Amygdala (tissue), 56 donors: ENCODE data around the gene MINDY4.
"Not testable (repeated sequence)": the region's sequence is repeated elsewhere in the genome, so short reads cannot be mapped to it uniquely, and the experiment has no call there.

Experiments used
- DNase-seq, 56 donors: peaks; one replicate each; lab custom pipeline; 2025; lab: John Stamatoyannopoulos, UW

The MINDY4 gene

DNA sequence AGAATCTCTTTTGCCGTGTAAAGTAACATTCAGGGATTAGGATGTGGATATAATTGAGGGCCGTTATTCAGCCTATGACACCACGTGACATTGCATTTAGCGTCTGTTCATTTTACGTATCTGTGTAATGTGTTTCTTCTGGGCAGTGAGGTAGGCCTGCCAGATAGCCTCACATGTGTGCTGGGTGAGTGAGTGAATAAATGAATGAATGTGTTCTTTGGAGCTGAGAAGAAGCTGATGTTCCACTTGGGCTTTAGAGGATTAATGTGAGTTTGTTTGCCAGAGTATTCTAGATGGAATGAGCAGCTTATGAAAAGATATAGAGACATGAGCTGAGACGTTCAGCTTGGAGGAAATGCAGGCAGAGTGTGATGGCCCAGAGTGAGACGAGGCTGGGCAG is 55.0 kb downstream of the MINDY4 start:
- no peak for DNase-seq

DNA sequence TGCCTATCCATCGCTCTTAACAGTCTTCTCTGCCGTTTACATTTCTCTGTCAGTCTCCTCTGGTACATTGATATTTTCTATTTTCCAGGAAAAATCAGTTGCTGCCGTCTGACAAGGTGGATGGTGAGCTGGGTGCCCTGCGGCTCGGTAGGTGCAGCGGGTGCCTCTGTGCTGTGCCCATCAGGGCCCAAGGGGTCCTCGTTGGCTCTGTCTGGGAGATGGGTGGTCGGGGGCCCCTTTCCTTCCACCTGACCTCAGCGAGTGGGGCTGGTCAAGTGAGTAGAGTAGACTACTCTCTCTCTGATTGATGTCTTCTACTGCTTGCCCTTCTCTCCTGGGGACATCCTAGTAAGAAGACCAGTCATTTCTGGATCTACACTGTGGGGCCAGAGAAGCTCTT is 57.4 kb downstream of the MINDY4 start:
- DNase-seq, result no peak

- DNase-seq, result no peak
Observed at GRCh38 chr7:30829471-30829870, 58.3 kb downstream of the MINDY4 start.

DNA sequence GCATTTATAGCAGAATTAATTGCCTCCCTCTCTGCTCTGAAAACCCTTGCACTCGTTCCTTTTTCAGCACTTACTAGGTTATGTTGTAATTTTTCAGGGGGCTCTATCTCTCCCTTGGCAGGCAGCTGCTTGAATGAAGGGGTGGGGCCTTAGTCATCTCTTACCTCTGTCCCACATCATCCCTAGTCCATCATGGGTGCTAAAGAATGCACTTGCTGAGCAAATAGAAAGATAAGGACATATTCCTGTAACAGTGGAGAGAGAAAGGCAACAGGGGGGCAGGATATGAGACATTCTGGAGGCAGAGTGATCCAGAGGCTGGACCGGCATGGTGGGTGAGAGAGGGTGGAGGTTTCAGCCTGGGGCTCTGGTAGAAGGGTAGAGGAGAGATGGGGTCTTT is 60.0 kb downstream of the MINDY4 start:
- no peak for DNase-seq

DNA sequence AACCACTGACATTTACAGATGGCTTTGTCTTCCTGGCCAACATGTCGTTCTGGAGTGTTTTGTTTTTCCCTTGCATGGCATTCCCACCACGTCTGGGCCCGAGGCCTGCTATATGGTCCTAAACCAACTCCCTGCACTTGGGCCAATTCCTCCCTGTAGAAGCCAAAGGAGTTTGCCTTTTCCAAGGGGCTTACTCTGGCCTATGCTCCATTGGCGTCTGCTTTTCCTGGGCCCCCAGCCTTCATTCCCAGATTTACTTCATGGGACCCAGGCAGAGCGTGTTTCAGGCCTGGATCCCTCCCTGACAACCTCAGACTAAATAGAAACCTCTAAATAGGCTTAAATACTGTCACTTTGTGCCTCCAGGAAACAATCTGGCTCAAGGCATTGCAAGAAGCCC is 60.7 kb downstream of the MINDY4 start:
- no peak for DNase-seq

- DNase-seq, result not testable (repeated sequence)
Observed at GRCh38 chr7:30834017-30834674, 62.9 kb downstream of the MINDY4 start.

DNA sequence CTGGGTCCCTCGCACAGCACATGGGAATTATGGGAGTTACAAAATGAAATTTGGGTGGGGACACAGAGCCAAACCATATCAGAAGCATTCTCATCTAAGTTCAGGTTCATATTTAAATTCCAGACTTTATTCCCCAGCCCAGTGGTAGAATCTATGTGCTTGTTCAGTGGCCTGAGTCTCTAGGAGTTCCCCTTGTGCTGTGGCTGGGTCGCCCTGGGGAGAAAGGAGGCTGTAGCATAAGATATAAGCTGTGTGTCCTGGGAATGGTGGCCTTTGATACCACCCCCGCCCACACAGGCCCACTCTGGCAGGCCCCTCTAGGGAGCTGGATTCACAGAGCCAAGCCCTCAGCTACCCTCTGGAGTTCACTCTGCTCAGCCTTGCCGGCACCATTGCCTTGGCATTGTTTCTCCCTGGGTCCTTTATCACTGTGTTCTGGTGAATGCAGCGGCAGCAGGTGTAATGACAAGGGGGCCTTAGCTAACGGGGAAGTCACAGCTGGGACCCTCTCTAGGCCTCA is 64.2 kb downstream of the MINDY4 start:
- DNase-seq, result no peak

DNA sequence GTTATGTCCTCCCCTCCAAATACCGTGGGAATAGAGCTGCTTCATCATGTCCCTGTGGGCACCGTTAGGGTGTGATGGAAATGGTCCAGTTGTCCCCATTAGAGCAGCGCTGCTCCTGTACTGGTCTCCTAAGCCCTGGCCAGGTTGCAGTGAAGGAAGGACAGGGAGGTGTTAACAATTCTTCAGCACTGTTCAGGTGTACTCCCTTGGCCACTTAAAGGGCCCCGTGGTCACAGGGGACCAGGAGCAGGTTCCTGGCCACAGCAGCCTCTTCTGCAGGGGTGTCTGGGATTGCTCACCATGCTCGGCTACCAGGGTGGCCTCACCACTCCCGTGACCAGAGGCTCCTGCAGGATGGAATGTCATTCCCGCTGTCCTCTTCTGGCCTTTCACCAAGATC is 65.8 kb downstream of the MINDY4 start:
- DNase-seq, result no peak

GRCh38 chr7:30837581-30837980 is 66.4 kb downstream of the MINDY4 start:
- no peak for DNase-seq

DNA sequence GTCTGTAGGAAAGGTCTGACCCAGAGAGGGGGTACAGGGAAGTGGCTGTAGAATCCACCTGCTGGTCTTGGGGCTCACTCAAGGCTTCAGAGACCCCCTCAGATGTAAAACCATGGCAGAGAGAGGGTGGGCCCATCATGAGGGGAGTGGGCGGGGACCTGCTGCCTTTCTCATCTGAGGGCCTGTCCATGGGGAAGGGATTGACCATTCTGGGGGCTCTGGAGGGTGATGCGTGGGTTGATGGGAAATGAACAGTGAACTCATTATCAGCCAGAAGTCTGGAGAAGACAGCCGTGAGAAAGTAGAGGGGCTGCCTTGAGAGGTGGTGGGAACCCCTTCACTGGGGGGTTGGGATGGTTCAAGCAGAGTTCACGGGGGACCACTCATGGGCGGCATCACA is 66.8 kb downstream of the MINDY4 start:
- DNase-seq, result no peak

- no peak for DNase-seq
Observed at GRCh38 chr7:30840141-30841024, 69.2 kb downstream of the MINDY4 start.

DNA sequence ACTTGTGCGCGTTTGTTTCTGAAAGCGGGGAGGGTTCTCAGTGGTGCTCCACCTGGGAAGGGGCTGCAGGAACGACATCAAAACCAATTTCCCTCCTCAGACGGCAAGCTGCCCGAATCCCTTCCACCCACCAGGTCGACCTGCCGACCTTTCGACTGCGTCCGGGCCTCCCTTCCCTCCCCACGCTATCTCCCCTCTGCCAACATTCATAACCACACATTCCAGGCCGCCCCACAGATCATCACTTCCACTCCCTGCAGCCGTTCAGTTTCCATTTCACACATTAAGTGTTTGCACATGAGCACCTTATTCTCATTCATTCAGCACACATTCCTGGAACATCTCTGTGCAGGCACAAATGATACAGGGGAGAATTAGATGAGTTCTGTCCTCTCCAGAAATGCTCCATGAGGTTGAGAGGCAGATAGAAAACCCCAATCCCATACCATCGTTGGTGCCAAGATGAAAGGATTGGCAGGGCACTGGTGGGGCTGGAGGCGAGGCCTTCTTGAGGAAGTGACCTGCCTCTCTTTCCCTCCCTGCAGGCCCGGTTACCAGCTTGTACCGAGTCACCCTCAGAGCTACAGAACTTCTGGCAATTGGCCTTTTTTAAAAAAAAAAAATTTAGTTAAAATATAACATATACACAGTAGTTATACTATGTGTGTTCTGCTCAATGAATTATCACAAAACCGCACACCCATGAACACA is 70.0 kb downstream of the MINDY4 start:
- DNase-seq, result no peak

DNA sequence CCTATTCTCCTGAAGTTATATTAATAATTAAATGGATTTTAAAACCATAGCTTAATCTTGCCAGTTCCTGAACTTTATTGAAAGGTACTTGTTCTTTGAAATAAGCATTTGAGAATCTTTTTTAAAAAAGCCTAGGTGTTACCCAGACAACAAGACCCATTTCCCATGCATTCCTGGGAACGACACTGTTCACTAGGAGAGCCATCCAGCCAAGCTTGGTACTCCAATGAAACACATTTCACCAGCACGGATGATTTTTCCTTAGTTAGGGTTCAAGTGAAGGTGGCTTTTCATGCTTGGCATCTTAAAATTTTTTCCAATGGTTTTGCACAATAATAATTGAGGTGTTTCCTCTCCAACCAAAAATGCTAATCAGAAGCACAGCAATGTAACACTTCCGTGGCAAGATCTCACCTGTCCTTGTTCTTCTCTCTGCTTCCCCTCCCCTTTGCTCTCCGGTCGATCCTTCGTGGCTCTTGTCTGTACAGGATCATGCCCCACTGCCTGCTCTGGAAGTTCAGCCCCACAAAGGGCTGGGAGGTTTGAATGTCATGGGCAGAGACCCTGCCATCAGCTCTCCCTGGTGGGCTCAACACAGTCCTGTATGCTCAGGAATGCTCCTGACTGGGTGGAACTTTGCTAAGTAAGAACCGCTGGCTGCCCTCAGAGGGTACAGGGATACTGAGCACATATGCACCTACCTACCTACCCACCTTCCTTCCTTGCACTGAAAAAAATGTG is 70.8 kb downstream of the MINDY4 start:
- peak in 2 of 56 donors; percentile 13 to 18 for DNase-seq

DNA sequence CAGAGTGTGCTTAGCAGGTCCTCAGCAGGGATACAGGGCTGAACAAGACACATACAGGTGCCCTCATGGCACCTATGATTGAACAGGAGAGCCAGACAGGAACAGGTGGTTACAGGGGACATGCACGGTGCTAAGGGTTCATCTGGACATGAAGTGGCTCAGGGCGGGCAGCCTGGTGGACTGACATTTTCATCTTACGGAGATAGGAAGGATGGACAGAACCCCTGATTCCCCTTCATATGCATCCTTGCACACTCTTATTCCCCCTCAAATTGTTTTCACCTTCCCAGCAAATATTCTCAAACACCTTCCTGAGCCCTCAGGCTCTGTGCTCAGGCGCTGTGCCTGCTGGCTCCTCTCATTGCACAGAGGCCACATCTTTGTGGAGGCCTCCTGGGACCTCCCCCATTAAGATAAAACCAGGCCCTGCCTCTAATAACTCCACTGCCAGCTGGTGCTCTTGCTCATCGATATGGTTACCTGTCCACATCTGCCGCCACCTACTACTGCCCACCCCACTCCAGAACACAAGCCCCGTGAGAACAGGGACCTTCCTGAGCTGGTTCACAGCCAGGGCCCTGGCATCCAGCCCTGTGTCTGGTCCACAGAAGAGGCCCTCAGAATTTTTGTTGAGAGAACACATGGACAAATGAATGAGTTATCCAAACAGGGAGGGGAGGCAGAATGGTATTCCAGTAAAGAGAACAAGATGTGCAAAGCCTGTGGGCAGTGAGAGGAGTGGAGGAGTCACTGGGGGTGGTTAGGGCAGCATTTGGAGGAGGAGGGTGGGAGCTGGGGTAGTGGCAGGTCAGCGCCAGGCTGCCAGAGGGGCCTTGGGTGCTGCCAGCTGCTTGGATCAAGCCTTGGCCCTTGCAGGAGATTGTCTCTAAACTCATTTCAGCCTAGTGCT is 71.6 kb downstream of the MINDY4 start:
- peak in 1 of 56 donors; percentile 12 for DNase-seq

GRCh38 chr7:30843741-30844482 is 72.7 kb downstream of the MINDY4 start:
- no peak for DNase-seq

DNA sequence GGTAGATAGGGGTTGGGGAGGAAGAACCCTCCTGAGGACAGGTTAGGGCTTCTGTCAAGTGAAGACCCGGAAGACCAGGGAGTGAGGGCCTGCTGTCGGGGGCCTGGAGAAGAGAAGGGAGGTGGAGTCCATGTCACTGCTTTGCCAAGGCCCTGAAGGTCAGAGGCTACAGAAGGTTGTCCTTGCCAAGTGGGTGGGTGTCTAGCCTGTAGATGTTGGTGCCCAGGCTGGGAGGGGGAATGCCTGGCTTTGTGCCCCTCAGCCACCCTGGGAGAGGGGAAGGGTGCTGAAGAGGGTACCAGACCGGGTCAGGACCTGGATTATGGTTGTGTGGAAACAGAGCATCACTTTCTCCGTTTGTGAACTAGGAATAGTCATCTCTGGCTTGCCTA is 73.3 kb downstream of the MINDY4 start:
- DNase-seq, result no peak

GRCh38 chr7:30844916-30845315 is 73.7 kb downstream of the MINDY4 start:
- no peak for DNase-seq

GRCh38 chr7:30845426-30846135 is 74.4 kb downstream of the MINDY4 start:
- DNase-seq, result peak in 8 of 56 donors; percentile 9 to 29 (median 16)
